GM21825 (cell line): ENCODE results near the gene SH3BGRL2.
"Not testable (repeated sequence)": the region's sequence is repeated elsewhere in the genome, so short reads cannot be mapped to it uniquely, and the experiment has no call there.

ENCODE experiments used
- ATAC-seq: cut with Tn5 transposase; IDR thresholded peaks from one replicate; pipeline ENCODE4 v1.9.1; 2021; ENCODE audit warnings: mild to moderate bottlenecking, moderate library complexity; ENCODE audit not compliant: unreplicated experiment

Gene SH3BGRL2

DNA sequence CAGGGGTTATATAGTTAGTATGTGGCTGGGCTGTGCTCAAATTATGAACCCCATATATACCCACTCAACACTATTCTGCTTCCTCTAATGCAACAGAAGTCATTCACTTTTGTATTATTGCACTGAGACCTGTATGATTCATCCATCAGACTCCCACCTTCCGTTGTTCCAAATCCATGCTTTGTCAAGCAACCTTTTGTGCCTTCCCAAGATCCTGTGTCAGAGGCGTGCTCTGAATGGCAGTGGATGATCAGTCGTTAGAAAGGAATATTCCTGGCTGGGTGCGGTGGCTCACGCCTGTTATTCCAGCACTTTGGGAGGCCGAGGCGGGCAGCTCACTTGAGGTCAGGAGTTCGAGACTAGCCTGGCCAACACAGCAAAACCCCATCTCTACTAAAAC lies 103.2 kb downstream of the SH3BGRL2 start:
- no peak for ATAC-seq

DNA sequence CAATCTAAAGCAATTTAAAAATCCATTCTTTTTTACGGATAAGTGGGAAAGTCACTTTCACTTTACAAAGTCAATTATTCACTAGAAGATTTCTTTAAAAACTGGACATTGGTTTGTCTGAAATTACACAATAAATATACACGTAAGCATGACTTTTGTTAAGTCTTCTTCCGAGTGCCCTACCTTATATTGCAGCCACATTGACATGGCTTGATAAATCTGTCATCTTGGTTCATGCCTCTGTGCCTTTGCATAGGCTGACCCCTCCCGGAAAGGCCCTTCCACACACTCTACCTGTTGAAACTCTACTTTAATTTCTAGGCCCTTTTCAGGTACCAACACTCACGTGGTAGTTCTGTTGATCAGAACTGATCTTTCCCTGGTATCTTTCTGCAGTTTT lies 104.1 kb downstream of the SH3BGRL2 start:
- ATAC-seq = no peak

DNA sequence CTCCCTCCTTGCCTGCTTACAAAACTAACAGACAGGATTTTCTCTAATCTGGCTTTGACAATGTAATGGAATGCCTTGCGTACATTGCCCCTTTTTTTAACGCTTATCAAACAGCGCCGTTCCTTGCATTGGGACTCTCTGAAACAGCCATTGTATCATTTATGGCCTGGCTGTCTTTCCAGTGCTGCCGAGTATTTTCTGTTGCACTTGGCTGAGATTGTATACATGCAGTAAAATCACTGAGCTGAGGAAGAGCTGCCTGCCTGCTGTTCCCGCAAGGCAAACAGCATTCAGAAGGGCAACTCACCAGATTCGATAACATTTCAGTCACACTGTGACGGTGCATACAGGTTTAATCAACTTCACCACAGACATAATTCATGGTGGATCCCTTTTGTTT lies 106.0 kb downstream of the SH3BGRL2 start:
- ATAC-seq = no peak

DNA sequence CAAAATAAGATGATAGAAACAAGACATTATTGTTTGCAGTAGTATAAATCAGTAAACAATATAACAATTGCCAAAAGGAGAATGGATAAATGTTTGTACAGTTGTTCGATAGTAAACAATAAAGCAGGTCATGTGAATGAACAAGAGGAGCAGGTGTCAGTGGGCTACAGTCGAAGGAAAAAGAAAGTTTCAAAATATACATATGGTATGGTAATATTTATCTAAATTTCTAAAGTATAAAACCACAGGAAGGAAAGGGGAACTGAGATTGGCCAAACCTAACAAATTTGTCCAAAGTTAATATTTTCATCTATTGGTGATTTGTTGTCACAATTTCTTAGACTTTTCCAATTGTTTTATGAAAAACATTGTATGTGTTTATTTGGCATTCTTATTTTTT lies 110.9 kb downstream of the SH3BGRL2 start:
- no peak for ATAC-seq

DNA sequence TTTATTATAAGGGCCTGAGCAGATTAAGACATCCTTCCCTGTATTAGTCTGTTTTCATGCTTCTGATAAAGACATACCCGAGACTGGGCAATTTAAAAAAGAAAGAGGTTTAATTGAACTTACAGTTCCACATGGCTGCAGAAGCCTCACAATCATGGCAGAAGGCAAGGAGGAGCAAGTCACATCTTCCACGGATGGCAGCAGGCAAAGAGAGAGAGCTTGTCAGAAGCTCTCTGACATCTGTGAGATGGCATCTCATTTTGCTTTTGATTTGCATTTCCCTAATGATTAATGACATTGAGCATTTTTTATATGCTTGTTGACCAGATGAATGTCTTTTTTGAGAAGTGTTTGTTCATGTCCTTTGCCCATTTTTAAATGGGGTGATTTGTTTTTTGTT lies 114.2 kb downstream of the SH3BGRL2 start:
- not testable (repeated sequence) for ATAC-seq

DNA sequence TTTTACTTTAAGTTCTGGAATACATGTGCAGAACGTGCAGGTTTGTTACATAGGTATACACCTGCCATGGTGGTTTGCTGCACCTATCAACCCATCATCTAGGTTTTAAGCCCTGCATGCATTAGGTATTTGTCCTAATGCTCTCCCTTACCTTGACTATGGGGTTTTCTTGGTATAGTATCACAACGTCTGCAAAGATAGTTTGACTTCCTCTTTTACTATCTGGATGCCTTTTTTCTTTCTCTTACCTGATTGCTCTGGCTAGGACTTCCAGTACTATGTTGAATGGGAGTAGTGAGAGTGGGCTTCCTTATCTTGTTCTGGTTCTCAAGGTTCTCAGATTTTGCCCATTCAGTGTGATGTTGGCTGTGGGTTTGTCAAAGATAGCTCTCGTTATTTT lies 115.2 kb downstream of the SH3BGRL2 start:
- not testable (repeated sequence) for ATAC-seq

DNA sequence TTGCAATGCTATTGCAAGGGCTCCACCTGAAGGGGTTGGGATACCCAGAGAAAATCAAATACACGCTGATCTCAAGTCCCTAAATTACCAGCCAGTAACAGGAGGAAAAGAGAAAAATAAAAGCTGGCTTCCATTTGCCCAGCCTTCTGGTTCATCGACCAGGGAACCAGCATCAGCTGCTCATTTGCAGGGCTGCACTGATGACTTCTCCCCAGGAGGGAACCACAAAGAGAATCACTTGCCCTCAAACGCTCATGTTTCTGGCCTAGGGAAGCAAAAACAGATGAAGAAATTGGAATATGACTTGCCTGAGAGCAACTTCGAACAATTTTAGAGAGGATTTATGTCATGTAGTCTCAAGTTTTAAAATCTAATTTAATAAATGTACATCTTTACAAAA lies 119.7 kb downstream of the SH3BGRL2 start:
- no peak for ATAC-seq
